Left ventricle myocardium inferior (tissue), 1 donor: ENCODE data around the gene C14orf119. TPM values are rescaled to one million over a fixed set of nuclear protein-coding genes. Genes with fewer than 3 reads are reported as not detected.

Source experiments
- DNase-seq: peaks from one replicate; pipeline ENCODE4 v3.0.0-alpha.2; 2020
- H3K27ac ChIP-seq: fragments of 200-600 bp; replicated peaks from 2 replicates; pipeline ENCODE4 v1.8.0; 2021
- H3K27me3 ChIP-seq: fragments of 200-600 bp; 2 replicates; pipeline ENCODE4 v1.8.0; 2021; ENCODE audit warnings: low read depth
- H3K36me3 ChIP-seq: fragments of 200-600 bp; 2 replicates; pipeline ENCODE4 v1.8.0; 2021
- H3K4me1 ChIP-seq: fragments of 200-600 bp; 2 replicates; pipeline ENCODE4 v1.8.0; 2021
- H3K4me3 ChIP-seq: fragments of 200-600 bp; 2 replicates; pipeline ENCODE4 v1.8.0; 2021; ENCODE audit warnings: mild to moderate bottlenecking, moderate library complexity
- H3K9me3 ChIP-seq: fragments of 200-600 bp; replicated peaks from 2 replicates; pipeline ENCODE4 v1.8.0; 2021
- intact Hi-C: fragments of 100-400 bp; cut with micrococcal nuclease; formaldehyde crosslinking; loops from one replicate; pipeline ENCODE4 v1.11.0; 2022
- total RNA-seq: library from RNA; stranded (reverse); fragmentation: NEBNext Ultra II Directional; extraction: Animal tissue kit (Norgen Biotek cat#: 25700); gene quantifications from one replicate; pipeline ENCODE4 v1.2.1, GENCODE V29; 2021
- TF ChIP-seq, protein P1 (sequence below): fragments of 200-600 bp; IDR thresholded peaks from 2 replicates; pipeline ENCODE4 v1.8.0; 2021; ENCODE audit warnings: antibody characterized with exemption, mild to moderate bottlenecking, borderline replicate concordance
- donor health status: DM: no; HTN: yes; CAD: no; lungs with severe emphysema.

Gene C14orf119
- total RNA-seq, 1 donor from 2014 or later = 25.2 TPM

DNA sequence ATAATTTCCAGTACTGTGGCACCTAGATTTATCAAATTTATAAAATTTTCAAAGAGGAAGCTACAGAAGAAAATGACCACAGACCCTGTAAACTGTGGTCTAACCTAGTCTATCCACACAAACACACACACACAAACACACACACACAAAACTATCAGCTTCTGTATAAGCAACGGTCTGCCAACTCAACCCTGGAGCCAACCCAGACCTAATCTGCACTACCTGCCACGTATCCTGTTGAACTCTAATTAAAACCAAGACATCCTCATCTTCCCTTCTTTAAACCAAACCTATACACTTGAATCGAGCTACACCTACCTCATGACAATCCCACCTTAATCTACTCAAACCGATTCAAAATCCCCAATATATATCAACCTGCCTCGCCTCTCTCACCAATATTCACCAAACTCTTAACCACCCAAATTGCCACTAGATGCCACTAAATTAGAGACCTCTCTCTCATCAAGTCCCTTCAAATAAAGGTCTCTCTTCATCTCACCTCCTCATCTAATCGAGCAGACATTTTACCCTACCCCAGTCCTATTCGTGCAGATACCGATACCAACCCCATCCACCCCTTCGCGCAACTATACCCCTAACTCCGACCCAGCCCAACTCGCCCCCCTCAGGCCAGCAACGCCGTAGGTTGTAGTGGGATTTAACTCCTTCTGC lies 1.2 kb upstream of the C14orf119 start:
- Histone ChIP-seq H3K27me3 (no peaks in the 10 kb centered on the region), H3K4me1 (peaks cover 79% of the 10 kb centered on the region), H3K36me3 (peaks cover 56% of the 10 kb centered on the region), H3K9me3 (no peaks in the 10 kb centered on the region), H3K4me3 (peak overlapping the region; percentile 90), H3K27ac (peak overlapping the region; percentile 97)
- intact Hi-C loops = no loop called here
- no peak for DNase-seq
- TF ChIP-seq, protein P1, sequence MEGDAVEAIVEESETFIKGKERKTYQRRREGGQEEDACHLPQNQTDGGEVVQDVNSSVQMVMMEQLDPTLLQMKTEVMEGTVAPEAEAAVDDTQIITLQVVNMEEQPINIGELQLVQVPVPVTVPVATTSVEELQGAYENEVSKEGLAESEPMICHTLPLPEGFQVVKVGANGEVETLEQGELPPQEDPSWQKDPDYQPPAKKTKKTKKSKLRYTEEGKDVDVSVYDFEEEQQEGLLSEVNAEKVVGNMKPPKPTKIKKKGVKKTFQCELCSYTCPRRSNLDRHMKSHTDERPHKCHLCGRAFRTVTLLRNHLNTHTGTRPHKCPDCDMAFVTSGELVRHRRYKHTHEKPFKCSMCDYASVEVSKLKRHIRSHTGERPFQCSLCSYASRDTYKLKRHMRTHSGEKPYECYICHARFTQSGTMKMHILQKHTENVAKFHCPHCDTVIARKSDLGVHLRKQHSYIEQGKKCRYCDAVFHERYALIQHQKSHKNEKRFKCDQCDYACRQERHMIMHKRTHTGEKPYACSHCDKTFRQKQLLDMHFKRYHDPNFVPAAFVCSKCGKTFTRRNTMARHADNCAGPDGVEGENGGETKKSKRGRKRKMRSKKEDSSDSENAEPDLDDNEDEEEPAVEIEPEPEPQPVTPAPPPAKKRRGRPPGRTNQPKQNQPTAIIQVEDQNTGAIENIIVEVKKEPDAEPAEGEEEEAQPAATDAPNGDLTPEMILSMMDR = peak; percentile 25

DNA sequence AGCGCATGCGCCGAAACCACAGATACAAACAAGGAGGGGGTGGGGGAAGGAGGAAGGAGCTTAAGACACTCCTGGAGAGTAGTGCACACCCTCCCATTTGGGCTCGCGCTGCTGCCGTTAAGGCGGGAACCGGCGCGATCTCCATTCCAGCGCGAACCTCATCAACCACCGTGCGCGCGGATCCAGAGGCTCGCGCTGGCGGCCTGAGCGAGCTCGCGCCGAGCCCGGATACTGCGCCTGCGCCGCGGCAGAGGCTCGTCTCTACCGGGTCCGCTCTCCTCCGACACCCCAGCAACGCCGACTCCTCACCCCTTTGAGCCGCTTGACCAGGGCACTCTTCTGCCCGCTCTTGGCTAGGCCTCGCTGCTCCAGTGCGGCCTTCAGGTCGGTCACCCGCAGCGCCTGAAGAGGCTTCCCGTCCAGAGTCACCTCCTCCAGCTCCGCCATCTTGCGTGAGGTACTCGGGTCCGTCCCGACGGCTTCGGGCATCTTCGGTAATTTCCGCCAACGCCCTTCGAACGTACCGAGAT lies 574 bp upstream of the C14orf119 start, which contains the start of gene ACIN1:
ACIN1 (minus strand) TSS at position 471 of the 530 bp plus-strand sequence; CDS start at position 447, 24 bp downstream.
- peak within 1 kb of the TSS; percentile 90 for H3K4me3 ChIP-seq
- TF ChIP-seq, protein P1 = no peak
- peaks cover 50% of the 10 kb centered on the region for H3K36me3 ChIP-seq
- intact Hi-C loops = no loop called here
- peak within 1 kb of the TSS; percentile 97 for H3K27ac ChIP-seq
- H3K9me3 ChIP-seq = no peaks in the 10 kb centered on the region
- no peaks in the 10 kb centered on the region for H3K27me3 ChIP-seq
- H3K4me1 ChIP-seq = peaks cover 83% of the 10 kb centered on the region
- DNase-seq = no peak

DNA sequence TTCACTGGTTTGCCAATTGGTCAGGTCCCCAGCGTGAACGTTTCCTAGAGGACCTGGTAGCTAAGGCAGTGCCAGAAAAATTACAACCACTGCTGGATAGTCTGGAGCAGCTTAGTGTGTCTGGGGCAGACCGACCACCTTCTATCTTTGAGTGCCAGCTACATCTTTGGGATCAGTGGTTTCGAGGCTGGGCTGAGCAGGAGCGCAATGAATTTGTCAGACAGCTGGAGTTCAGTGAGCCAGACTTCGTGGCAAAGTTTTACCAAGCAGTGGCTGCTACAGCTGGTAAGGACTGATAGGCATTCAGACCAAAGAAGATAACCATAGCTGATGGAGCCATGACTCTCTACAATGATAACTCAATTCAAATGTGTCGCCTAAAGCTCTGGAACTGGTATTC lies 2.5 kb downstream of the C14orf119 start:
- TF ChIP-seq, protein P1 = no peak
- intact Hi-C loops = no loop called here
- Histone ChIP-seq H3K27me3 (no peaks in the 10 kb centered on the region), H3K4me1 (peaks cover 62% of the 10 kb centered on the region), H3K9me3 (no peaks in the 10 kb centered on the region), H3K27ac (no peak overlapping the region), H3K36me3 (peaks cover 20% of the 10 kb centered on the region), H3K4me3 (no peak overlapping the region)
- no peak for DNase-seq

DNA sequence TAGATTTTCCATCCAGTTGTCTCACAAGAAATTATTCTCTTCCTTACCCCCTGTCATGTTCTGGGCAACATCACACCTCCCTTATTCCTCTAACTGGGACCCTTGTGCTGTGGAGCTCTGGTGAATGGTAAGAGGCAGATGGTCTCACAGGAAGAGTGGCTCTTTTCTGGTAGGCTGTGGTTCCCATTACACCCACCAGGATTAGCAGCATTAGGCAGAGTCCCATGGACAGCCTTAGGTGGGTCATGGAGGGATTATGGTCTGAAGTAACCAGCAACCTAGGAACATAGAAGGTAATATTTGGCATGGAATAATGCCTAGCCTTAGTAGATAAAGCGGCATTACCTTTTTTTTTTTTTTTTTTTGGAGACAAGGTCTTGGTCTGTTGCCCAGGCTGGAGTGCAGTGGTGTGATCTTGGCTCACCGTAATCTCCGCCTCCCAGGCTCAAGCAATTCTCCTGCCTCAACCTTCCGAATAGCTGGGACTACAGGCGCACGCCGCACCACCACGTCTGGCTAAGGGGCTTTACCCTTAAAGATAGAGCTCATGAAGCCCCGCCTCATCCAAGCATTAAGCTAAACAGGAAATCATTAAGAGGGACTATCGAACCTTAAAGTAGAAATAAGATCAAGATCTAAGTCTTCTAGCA lies 4.0 kb downstream of the C14orf119 start:
- DNase-seq = no peak
- no peaks in the 10 kb centered on the region for H3K9me3 ChIP-seq
- no peak overlapping the region for H3K4me3 ChIP-seq
- TF ChIP-seq, protein P1 = peak; percentile 11
- no peak overlapping the region for H3K27ac ChIP-seq
- H3K27me3 ChIP-seq = no peaks in the 10 kb centered on the region
- peaks cover 47% of the 10 kb centered on the region for H3K4me1 ChIP-seq
- intact Hi-C loops = no loop called here
- H3K36me3 ChIP-seq = peaks cover 14% of the 10 kb centered on the region

DNA sequence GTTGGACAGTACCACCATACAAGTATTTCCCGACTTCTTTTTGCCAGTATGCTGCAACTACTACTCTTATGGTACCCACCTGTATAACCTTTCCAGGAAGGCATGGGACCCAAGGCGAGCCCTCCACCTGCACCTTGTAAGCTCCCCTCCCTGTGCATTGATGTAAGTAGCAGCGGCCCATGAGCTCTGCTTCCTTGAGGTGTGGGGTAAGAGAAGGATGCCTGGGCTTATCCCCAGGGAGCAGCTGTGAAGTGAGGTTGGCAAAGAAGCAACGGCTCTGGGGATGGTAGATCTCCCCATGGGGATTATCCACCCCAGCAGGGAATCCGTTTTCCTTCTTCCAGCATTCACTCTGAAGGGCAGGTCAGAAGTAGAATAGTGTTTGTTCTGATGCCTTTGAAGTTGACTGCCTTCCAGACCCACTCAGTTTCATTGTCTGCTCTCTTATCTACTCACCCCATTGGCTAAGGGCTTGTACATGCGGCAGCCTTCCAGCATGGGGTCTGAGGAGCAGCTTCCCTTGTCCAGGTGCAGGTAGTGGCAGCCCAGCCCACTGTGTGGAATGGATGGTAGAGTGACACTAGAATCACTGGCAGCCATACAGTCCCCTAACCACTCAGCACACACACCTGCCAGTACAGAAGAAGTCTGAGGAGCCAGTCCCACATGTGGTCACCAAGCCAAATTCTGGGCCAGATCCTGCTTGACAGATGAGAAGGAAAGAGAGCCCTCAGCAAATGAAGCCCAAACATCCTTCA lies 6.1 kb downstream of the C14orf119 start:
- Histone ChIP-seq H3K36me3 (peaks cover 14% of the 10 kb centered on the region), H3K9me3 (no peaks in the 10 kb centered on the region), H3K27me3 (no peaks in the 10 kb centered on the region), H3K27ac (no peak overlapping the region), H3K4me3 (no peak overlapping the region), H3K4me1 (peaks cover 38% of the 10 kb centered on the region)
- intact Hi-C loops = no loop called here
- DNase-seq = no peak
- TF ChIP-seq, protein P1 = no peak
